Measurements from ENCODE around the gene R3HDM4.
"Not testable (repeated sequence)": the region's sequence is repeated elsewhere in the genome, so short reads cannot be mapped to it uniquely, and the experiment has no call there.

R3HDM4 gene

DNA sequence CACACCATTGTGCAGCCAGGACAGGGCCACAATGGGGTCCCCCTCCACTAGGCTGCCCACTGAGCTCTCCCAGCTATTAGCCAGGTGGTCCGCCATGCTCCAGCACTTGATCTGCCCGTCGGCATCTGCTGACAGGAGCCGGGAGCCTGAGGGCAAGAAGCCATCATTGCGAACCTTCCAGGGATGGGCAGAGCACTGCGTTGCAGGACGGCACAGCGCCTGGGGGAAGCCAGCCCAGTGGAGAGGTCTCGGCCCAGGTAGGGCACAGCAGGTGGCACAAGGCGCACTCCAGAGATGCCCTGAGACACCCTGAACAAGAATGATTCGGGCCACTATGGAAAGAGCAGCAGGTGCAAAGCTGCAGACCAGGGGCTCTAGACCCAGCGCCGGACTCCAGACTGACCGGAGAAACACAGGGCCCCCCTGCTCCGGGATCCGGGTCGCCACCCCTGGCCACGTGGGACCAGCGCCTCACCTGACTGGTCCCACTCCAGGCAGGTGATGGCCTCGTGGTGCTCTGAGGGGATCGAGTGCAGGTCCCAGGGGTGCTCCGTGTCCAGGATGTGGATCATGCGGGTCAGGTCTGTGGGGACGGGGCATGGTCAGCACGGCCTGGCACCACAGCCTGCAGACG lies 23.2 kb downstream of the R3HDM4 start:
- no peak for DNase-seq

DNA sequence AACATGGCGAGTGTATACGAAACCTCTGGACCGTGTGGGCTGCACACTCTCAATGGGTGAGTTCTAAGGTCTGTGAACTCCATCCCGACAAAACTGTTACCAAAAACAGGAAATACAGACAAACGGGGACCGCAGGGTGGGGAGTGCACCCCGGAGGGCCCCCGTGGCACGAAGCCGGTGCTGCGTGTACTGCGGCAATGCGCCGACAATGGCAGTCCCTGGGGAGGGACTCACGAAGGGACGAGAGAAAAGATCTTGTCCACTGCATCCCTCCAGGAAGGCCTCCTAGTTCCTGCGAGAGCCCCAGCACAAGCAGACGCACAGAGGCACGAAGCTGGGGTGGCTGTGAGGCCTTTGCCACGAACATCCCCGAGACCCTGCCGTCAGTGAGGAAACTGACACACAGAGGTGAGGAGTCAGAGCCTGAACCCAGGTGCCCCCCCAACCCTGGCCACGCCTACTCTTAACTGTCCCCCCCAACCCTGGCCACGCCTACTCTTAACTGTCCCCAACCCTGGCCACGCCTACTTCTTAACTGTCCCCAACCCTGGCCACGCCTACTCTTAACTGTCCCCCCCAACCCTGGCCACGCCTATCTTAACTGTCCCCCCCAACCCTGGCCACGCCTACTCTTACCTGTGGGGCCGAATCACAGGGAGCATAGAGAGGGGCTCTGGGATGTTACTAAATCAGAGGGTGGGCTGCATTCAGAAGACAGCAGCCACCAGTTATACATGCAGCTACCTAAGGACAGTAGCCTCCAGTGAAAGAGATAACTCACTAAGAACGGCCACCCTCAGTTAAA lies 24.2 kb downstream of the R3HDM4 start:
- DNase-seq: no peak

DNA sequence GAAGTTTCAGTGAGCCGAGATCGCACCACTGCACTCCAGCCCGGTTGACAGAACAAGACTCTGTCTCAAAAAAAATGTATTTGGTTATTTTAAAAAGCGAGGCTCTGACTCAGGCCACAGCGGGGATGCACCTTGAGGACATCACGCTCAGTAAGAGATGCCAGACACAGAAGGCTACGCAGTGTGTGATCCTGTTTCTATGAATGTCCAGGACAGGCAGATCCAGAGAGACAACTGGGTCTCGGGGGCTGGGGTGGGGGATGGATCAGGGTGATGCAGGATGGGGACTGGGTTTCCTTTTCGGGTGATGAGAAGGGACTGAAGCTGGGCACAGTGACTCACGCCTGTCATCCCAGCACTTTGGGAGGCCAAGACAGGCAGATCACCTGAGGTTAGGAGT lies 25.4 kb downstream of the R3HDM4 start:
- DNase-seq: no peak

DNA sequence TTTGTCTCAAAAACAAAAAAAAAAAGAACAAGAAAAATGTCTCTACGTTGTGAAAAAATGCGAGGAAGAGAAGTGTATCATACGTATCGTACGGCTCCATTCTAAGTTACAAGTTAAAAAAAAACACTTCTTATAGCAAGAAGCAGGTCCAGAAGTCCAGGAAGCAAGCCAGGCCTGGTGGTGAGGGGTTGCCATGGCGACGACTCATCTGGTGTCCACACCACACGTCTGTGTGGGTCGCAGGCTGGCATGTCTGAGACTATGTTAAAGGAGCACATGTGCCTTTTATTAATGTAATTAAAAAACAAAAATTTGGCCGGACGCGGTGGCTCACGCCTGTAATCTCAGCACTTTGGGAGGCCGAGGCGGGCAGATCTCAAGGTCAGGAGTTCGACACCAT lies 25.9 kb downstream of the R3HDM4 start:
- no peak for DNase-seq

DNA sequence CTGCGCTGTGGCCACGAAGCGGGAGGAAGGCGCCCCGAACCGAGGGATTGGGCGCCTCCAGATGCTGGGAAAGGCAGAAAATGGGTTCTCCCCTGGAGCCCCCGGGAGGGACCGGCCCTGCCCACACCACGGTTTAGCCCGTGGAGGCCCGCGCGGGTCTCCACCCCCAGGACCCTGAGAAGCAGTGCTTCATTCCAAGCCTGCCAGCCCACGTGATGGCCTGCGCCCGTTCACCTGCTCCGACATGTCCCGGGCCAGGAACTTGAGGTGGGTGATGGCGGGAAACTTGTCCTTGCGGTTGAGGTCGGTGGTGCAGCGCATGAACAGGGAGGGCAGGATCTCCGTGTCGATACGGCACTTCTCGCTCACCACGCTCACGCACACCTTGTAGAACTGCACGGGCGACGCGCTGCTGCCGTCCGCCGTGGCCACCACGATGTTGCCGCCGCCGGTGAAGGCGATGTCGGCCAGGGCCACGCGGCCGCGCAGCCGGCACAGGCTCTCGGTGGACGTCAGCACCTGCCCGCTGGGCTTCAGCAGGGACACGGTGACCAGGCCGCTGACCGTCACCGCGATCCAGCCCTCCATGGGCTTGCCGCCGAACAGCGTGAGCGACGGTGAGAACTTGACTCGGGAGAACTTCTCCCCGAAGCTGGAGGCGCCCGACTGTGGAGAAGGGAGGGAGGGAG lies 27.3 kb downstream of the R3HDM4 start:
- DNase-seq: no peak

DNA sequence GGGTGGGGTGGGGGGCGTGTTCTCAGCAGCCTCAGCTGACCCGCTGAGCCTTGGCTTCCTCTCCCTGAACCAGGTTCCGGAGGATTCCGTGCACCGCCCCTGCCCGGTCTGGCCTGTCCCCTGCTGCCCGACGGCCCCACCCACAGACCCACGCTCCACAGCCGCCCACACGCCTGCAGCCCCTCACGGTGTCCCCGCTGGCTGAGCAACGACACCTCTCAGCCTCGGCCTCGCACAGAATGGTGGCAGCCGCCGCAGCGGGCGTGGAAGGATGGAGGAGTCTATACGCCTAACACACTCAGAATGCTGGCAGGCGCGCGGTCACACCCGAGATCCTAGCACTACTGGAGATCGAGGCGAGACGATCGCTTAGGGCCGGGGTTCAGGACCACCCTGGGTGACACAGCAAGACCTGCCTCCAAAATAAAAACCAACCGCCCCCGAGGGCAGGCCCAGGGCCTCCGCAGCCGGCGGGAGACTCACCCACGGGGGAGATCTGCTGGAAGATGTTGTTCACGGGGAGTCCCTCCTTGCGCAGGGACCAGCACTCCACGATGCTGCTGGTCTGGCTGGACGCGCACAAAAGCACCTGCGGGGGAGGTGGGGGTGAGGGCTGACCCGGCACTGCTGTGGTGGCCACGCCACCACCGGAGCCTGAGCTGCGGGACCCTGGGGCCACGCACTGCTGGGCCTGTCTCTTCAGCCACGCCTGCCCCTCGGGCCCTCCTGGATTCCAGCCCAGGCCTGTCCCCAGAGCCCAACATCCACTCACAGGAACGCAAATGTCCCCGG lies 28.4 kb downstream of the R3HDM4 start:
- no peak for DNase-seq

DNA sequence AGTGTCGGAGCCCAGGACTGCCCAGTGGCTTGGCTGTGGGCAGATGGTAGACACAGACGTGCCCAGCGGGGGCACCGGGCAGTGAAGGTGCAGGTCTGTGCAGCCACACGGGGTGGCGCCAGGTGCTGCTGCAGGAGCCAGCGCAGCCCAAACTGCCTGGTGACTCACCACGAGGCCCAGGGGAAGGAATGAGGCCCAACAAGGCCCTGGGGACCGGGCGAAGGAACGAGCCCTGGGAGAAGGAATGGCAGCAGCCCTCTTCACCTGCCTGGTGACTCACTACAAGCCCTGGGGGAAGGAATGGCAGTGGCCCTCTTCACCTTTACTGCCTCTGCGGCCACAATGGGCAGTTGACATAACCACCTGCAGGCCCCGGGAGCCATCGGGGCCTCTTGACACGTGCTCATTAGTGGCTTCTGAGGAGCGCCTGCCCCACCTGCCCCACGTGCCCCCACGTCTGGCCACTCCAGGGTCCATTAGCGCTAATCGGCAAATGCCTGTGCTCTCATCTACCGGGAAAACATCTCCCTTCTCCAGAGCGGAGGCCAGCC lies 29.3 kb downstream of the R3HDM4 start:
- DNase-seq: no peak

DNA sequence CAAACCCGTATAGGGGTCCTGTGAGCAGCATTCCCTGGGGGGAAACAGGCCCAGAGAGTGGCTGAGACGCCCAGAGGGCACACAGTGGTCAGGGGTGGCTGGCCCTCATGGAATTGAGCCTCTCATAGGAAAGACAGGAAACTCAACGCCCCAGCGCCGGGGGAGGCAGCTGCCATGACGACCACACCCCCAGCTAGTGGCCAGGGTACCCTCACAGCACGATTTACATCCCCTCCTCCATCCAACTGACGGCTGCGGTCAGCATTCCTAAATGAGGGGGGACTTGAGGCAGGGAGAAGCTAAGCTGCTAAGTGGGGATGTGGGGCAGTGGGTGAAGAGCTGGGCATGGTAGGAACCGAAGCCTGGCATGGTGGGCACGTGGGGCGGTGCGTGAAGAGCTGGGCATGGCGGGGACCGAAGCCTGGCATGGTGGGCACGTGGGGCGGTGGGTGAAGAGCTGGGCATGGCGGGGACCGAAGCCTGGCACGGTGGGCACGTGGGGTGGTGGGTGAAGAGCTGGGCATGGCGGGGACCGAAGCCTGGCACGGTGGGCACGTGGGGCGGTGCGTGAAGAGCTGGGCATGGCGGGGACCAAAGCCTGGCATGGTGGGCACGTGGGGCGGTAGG lies 30.0 kb downstream of the R3HDM4 start:
- no peak for DNase-seq

DNA sequence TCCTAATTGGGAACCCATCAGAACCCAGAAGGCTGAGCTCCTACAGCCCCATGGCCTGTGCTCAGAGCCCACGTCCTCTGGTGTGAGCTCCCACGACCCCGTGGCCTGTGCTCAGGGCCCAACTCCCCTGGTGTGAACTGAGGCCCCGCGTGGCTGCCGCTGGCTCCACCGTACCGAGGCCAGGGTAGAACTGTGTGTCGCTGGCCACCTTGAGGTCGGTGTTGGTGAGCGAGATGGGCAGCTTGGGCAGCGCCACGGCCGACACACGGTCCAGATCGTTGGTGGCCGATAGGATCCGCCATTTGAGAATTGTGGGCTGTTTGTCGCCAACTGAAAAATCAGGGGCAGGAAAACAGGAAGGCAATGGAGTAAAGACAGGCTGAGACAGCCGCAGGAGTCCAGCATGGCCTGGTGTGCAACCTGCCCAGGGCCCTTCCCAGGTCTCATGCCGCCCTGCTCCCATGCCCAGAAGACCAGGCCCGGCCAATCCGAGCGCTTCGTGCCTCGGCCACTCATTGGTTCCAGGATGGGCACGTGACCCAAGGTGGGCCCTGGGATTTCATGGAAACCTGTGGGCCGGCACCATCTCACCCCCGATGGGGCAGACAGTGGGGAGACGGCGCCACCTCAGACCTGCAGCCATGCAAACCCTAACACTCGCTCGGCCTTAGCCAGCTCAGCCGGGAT lies 31.5 kb downstream of the R3HDM4 start:
- DNase-seq: no peak

DNA sequence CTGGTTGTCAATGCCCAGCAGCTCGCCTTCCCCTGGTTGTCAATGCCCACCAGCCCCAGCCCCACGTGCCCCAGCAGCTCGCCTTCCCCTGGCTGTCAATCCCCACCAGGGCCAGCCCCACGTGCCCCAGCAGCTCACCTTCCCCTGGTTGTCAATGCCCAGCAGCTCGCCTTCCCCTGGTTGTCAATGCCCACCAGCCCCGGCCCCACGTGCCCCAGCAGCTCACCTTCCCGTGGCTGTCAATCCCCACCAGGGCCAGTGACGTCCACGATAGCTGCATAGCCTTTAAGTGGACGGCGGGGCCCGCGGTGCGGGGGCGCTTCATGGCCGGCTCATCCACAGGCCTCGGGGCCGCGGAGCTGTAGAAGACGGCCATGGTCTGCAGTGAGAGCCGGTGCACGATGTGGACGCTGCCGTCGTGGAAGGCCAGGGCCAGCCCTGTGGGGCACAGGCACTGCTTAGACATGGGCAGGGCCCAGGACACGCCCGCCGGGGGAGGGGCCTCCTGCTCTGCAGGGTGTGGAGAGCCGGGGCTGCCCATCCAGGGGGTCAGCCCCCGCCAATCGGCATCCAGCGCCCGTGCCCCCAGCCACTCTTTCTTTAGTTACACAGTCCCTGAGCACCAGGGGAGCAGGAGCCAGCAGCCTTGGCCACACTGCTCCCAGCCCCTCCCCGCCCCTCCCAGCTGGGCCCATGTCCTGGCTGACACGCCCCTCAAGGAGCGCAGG lies 33.1 kb downstream of the R3HDM4 start:
- DNase-seq: no peak

DNA sequence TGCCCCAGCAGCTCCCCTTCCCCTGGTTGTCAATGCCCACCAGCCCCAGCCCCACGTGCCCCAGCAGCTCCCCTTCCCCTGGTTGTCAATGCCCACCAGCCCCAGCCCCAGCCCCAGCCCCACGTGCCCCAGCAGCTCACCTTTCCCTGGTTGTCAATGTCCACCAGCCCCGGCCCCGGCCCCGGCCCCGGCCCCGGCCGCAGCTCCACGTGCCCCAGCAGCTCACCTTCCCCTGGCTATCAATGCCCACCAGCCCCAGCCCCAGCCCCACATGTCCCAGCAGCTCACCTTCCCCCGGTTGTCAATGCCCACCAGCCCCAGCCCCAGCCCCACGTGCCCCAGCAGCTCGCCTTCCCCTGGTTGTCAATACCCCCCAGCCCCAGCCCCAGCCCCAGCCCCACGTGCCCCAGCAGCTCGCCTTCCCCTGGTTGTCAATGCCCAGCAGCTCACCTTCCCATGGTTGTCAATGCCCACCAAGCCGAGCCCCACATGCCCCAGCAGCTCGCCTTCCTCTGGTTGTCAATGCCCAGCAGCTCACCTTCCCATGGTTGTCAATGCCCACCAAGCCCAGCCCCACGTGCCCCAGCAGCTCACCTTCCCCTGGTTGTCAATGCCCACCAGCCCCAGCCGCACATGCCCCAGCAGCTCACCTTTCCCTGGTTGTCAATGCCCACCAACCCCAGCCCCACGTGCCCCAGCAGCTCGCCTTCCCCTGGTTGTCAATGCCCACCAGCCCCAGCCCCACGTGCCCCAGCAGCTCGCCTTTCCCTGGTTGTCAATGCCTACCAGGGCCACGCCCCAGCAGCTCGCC lies 34.1 kb downstream of the R3HDM4 start:
- not testable (repeated sequence) for DNase-seq

DNA sequence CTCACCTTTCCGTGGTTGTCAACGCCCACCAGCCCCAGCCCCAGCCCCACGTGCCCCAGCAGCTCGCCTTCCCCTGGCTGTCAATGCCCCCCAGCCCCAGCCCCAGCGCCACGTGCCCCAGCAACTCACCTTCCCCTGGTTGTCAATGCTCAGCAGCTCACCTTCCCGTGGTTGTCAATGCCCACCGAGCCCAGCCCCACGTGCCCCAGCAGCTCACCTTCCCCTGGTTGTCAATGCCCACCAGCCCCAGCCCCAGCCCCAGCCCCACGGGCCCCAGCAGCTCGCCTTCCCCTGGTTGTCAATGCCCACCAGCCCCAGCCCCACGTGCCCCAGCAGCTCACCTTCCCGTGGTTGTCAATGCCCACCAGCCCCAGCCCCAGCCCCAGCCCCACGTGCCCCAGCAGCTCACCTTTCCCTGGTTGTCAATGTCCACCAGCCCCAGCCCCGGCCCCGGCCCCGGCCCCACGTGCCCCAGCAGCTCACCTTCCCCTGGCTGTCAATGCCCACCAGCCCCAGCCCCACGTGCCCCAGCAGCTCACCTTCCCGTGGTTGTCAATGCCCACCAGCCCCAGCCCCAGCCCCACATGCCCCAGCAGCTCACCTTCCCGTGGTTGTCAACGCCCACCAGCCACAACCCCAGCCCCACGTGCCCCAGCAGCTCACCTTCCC lies 34.9 kb downstream of the R3HDM4 start:
- not testable (repeated sequence) for DNase-seq

DNA sequence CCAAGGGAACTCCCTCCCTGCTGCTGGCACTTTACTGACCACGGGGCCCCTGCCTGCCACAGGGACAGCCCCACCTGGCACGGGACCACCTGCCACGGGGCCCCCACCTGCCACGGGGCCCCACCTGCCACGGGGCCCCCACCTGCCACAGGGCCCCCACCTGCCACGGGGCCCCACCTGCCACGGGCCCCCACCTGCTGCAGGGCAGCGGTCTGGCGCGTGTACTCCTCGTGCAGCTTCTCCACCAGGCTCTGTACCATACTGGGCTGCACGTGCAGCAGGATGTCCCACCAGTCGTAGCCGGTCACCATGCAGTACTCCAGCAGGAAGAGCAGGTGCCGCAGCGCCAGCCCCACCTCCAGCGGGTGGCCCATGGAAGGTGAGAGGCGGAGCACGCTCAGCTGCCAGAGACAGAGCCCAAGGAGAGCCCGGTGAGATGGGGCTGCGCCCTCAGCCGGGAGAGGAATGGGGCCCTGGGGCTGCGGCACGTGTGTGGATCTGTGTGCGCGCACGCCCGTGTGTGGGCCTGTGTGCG lies 36.2 kb downstream of the R3HDM4 start:
- DNase-seq: no peak

DNA sequence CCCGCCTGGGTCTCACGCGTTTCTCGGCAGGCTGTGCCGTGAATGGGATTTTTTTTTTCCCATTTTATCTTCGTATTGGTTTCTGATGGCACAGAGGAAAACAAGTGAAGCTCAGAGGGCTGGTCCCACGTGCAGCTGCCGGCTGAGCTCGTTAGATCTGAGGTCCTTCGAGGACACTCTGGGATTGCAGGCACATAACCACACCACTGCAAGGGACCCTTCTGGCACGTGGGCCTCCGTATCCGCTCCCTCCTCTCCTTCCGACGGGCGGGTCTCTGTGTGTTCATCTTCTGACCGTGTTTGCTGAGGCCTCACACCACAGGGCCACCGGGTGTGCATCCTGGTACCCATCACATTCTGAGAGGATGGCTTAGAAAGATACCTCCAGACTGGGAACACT lies 36.9 kb downstream of the R3HDM4 start:
- DNase-seq: no peak

DNA sequence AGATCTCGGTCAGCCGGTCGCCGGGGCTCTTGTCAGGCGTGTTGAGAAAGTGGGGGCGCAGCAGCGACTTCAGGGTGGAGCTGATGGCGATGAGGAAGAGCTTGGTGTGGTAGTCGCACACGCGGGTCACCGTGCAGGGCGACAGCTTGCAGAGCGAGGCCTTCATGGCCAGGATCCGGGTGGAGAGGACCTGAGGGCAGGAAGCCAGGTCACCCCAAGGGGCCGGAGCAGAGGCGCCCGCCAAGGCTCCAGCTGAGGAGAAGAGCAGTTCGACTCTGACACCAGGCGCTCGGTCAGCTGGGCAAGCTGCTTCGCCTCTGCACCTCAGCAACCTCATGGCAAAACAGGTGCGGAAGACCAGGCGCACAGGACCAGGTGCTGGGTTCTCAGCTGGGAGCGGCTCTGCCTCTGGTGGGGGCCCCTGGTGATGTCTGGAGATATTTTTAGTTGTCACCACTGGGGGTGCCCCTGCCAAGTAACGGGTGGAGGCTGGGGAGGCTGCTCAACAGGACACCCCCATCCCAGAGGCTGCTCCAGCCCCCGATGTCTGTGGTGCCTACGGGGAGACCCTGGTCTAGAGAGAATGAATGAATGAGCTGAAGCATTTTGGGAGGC lies 37.6 kb downstream of the R3HDM4 start:
- no peak for DNase-seq

DNA sequence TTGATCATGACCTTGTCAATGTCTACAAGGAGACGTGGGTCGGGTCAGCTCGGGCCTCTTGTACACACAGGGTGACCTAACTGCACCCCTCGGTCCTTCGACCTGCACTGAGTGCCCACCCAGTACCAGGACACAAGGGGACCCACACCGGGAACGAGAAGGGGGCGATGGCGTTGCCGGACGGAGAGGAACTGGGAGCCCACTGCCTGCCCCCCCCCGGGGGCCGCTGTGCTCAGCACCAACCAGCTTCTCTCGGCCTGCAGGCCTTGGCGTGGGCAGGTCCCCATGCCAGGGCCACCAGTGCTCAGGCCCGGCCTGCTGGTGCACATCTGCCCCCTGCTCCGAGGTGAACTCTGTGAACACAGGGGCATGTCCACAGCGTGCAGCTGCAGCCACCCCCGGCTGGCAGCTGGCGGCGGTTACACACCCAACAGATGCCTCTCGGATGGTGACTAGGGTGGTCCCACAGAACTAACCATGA lies 39.4 kb downstream of the R3HDM4 start:
- DNase-seq: no peak

DNA sequence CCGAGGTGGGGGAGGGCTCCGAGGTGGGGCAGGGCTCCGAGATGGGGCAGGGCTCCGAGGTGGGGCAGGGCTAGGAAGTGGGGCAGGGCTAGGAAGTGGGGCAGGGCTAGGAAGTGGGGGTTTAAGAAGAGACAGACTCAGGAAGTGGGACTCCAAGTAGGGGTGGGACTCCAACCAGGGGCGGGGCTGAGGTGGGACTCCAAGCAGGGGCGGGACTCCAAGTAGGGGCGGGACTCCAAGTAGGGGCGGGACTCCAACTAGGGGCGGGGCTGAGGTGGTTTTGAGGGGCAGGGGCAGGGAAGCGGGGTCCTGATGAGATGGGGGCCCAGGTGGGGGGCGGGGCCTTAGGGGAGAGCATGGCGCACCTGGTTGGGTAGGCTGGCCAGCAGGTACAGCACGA lies 39.9 kb downstream of the R3HDM4 start:
- no peak for DNase-seq

DNA sequence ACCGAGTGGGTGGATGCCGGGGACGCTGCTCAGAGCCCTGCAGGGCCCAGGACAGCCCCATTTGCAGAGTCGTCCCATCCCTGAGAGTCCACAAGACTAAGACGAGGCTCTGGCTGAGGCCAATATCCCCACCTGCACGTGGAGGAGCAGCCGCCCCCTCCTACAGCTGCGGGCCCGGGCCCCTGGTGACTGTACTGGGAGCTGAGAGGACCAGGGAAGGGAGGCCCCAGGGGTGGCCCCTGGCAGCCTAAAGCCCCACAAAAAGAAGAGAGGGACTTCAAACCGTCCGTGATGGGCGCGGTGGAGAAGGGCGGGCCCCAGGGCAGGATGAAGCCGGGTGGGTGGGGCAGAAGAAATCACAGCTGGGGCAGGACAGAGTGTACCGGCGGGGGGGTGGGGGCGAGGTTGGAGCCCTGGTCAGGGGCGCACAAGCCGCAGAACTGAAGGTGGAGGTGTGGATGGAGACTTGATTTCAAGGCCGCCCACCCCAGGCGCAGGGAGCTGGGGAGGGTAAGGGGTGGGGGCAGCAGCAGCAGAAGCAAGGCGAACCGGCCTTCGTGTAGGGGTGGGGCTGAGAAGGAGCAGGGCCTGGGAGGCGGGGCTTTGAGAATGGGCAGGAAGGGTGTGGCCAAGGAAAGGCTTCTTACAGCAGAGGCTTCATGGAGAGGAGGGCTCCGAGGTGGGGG lies 40.6 kb downstream of the R3HDM4 start:
- no peak for DNase-seq

Data from NCI-H524 treated with DMSO at 0.1 percent for 48 hours (cell line).